Measurements from ENCODE around the gene ITGBL1.
A peak's percentile ranks its signal among the peaks of the same experiment; 100 is the strongest.

ITGBL1 gene

GRCh38 chr13:101707659-101708058 is 255.2 kb downstream of the ITGBL1 start:
- no peak for DNase-seq

DNA sequence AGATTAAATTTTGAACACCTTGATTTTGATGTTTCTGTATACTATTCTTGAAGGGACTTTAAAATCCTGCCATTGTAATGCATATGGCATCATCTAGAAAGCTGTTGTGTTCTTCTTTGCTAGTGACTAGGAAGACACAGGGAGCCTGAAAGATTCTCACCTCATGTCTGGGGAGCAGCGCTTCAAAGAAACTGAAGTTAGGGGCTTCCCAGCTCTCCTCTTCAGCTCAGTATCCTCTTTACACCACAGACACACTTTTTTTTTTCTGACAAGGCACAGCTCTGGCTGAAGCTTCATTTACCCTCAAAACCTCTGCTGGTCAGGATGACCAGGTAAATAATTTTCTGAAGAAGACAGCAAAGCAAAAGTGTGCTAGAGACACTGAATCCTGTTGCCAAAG is 255.6 kb downstream of the ITGBL1 start:
- DNase-seq = no peak

GRCh38 chr13:101709952-101710351 is 257.5 kb downstream of the ITGBL1 start:
- DNase-seq = no peak

DNA sequence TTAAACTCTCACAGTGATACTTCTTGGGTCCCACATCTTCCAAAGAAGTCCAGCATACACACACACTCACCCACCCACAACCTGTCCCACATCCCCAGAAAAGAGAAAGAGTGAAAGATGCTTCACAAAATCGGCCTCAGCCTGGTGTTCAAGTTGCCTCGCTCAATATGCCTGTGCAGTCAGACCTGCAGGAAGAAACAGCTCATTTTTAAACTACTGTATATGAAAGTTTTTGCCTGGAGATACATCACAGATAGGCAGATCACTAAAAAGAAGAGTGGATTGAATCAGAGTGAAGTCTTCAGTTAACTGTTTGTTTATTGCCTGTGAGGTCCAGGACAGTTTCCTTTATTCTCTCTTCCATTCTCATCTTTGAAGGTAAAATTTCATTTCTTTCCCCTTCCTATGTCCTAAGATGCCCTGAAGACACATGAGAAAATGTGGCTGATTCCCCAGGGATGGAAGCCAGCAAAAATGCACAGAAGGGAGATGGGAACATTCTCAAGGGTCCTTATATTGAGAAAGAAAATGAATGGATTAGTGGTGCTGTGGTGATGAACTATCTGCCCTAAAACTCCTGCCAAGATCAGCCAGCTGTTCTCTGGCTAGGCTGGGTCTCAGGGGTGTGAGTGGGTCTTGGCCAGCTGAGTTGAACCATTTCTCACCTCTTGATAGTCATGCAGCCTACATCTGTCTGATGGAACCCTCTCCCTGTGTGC is 259.0 kb downstream of the ITGBL1 start:
- no peak for DNase-seq

- DNase-seq = no peak
These were observed 259.5 kb downstream of the ITGBL1 start for GRCh38 chr13:101712026-101712348.

GRCh38 chr13:101714195-101714594 is 261.7 kb downstream of the ITGBL1 start:
- no peak for DNase-seq

DNA sequence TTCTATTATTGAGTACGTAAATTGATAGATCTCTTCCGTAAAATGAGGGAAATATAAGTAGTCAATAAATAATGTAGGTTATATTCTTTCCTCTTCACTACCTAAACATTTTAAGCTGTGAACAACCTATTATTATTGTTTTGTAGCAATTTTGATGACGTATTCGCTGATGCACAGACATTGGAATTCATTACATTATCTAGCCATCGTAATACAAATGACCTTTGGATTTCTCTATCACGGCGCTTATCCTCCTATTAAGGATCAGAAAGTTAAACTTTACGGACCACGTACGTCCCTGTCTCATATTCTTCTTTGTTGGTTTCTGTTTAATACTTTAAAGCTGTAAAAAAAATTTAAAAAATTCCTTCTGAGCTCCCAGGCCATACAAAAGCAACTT is 264.9 kb downstream of the ITGBL1 start:
- no peak for DNase-seq

GRCh38 chr13:101718496-101718895 is 266.0 kb downstream of the ITGBL1 start:
- DNase-seq = no peak

- DNase-seq = no peak
These were observed 274.2 kb downstream of the ITGBL1 start for GRCh38 chr13:101726681-101727080.

- DNase-seq = no peak
These were observed 274.6 kb downstream of the ITGBL1 start for GRCh38 chr13:101727118-101727517.

- no peak for DNase-seq
These were observed 275.5 kb downstream of the ITGBL1 start for GRCh38 chr13:101728021-101728420.

DNA sequence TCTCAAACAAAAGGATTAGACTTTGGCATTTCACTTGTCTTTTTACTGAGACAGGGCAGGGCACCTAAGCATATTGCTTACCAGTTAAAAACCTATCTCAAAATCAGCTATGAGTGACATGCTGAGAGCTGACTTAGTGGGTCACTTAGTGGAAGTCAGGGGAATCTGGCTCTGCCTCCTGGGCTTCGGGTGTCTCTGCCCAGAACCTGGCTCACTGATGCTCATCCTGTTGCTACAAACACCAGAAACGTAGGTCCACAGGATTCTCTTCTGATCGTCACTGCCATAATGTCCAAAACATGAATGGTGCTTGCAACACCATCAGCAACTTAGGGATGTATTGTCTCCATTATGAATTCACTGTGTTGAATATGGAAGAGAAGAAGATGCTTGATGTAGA is 276.1 kb downstream of the ITGBL1 start:
- DNase-seq = no peak

GRCh38 chr13:101730420-101731000 is 278.0 kb downstream of the ITGBL1 start:
- no peak for DNase-seq

DNA sequence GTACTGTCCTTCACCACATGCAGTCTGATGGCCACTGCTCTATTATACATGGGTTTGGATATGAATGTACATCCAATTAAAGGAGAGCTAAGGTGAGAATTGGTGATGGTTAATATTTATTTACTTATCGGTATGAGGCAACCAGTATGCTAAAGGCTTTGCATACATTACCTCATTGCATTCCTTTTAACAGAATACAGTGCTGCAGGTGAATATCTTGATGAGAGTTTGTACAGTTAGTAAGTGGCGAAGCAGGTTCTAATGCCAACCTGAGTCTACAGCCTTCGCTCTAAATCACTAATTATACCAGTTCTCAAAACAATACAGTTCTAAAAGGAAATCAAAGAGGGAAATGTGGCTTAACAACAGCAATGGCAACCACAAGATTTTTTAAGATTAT is 284.1 kb downstream of the ITGBL1 start:
- no peak for DNase-seq

DNA sequence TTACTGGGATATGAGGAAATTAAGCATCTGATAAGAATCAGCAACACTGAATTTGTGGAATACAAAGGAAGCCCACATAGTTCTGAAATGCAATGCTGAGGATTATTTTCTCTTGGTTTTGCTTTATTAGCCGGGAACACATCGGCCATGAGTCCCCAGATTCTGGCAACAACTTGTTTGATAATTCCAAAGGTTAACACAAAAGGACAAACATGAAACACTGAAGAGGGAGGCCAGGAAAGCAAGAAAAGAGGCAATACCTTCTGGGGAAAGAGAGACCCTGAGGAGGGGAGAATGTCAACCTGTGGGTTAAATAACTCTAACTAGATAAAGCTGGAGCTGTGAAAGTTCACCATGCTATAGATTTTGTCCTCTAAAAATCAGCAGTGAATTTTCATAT is 285.9 kb downstream of the ITGBL1 start:
- DNase-seq = no peak

DNA sequence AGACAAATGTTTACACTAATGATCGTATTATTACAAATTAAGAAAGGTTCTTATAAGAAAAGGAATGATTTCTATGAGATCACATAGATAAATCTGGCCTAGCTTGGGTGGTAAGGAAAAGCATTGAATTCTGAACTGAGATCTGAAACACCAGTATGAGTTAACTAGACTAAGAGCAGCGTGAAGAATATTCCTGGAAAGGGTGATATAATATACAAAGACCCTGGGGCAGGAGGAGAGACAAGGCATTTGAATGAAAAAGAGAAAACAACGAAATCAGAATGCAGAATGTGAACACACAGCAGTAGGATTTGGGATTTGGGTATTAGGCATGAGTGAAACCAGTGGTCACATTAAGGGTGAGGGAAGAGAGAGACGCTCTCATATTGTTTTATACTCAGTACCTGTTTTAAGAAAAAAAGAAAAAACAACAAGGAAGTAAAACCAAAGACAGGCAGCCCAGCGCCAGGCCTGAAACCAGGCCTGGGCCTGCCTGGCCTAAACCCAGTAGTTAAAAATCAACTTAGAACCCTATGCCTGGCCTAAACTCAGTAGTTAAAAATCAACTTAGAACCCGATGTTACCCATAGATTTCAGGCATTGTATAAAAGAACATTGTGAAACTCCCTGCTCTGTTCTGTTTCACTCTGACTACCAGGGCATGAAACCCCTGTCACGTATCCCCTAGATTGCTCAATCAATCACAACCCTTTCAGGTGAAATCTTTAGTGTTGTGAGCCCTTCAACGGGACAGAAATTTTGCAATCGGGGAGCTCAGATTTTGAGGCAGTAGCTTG is 287.1 kb downstream of the ITGBL1 start:
- DNase-seq = no peak

- DNase-seq = no peak
These were observed 294.0 kb downstream of the ITGBL1 start for GRCh38 chr13:101746513-101746912.

DNA sequence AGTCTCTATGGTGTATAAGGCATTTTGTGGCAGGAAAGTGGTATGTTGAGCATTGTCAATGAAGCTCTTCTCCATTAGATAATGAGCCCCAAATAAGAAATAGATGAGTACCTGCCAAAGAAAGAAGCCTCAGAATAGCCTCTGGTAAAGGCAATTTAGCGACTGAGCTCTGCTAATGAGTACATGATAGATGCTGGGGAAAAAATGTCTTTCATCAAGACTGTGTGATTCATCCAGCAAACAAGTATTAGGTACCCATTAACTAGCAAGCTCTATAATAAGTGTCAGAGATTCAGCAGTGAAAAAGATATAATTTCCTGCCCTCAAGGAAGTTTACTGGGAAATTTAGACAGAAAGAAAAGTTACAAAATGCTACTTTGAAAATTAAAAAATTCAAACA is 294.6 kb downstream of the ITGBL1 start:
- DNase-seq = peak; percentile 12

- DNase-seq = no peak
These were observed 297.1 kb downstream of the ITGBL1 start for GRCh38 chr13:101749584-101749983.

DNA sequence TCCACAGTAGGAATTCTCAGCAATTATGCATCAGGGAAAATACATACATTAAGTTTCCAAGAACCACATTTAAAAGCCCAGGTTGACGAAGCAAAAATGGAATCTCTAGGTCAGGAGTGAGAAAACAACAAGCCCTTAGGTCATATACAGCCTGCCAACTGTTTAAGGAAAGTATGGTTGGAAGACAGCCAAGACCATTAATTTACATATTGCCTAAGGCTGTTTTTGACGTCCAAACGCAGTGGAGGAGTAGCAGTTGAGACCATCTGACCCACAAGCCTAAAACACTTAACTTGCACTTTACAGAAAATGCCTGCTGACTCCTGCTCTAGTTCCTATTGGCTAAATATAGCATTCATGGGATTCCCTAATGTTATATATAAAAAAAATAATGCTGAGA is 299.0 kb downstream of the ITGBL1 start:
- peak; percentile 89 for DNase-seq

GRCh38 chr13:101752432-101752831 is 300.0 kb downstream of the ITGBL1 start:
- no peak for DNase-seq

- no peak for DNase-seq
These were observed 302.9 kb downstream of the ITGBL1 start for GRCh38 chr13:101755228-101755887.

- peak; percentile 48 for DNase-seq
These were observed 305.1 kb downstream of the ITGBL1 start for GRCh38 chr13:101757446-101758039.
